Measurements from ENCODE around the gene VWA7.

The VWA7 gene

GRCh38 chr6:31727034-31727716, 50.0 kb downstream of the VWA7 start:
- POLR2A ChIA-PET: interaction anchor here (0.6 to 1.5 kb wide), 11 partner anchors 9 to 100 kb away, joined by 3 to 21 read pairs (median 5); partner anchors contain the start of genes CLIC1, HSPA1B and MSH5
- H3K9me3 ChIP-seq (ENCODE audit: control extremely low read depth in 1 of 5, control insufficient read depth in 4 of 5, insufficient read depth in 2 of 5, low read depth in 1 of 5, low read length in 4 of 5): no peaks in the 10 kb centered on the region
- no peaks in the 10 kb centered on the region for H3K27me3 ChIP-seq (replicated peaks in 2 of 5; ENCODE audit: control insufficient read depth in 4 of 5, insufficient read depth in 5 of 5, low read length in 4 of 5)
- peak overlapping the region in 5 of 7 experiments; percentile 7 to 95 (median 44) for H3K4me3 ChIP-seq (ENCODE audit: control insufficient read depth in 1 of 7, extremely low read depth in 1 of 7, insufficient read depth in 4 of 7, low read depth in 2 of 7, low read length in 6 of 7)
- peak overlapping the region; percentile 64 to 88 for H3K27ac ChIP-seq (ENCODE audit: insufficient read depth in 1 of 2, low read depth in 1 of 2, low read length in 2 of 2, poor library complexity in 1 of 2, severe bottlenecking in 2 of 2)
- H3K36me3 ChIP-seq (ENCODE audit: control insufficient read depth in 4 of 4, insufficient read depth in 4 of 4, low read length in 3 of 4): peaks cover 5 to 41% (median 23%) of the 10 kb centered on the region in 4 experiments
- peaks cover 13 to 75% (median 70%) of the 10 kb centered on the region in 4 experiments for H3K4me1 ChIP-seq (ENCODE audit: control extremely low read depth in 1 of 4, control insufficient read depth in 4 of 4, insufficient read depth in 4 of 4, low read length in 3 of 4)
- 41% methylated on average over 6 of the region's 7 CpGs for WGBS (ENCODE audit: insufficient coverage)
- peak in 1 of 3 donors; percentile 78 for DNase-seq
- CTCF ChIA-PET: interaction anchor here (0.6 to 19.7 kb wide), 15 partner anchors 12 to 106 kb away, joined by 3 to 268 read pairs (median 3); partner anchors contain the start of genes ABHD16A, CLIC1, LY6G6D and MSH5

DNA sequence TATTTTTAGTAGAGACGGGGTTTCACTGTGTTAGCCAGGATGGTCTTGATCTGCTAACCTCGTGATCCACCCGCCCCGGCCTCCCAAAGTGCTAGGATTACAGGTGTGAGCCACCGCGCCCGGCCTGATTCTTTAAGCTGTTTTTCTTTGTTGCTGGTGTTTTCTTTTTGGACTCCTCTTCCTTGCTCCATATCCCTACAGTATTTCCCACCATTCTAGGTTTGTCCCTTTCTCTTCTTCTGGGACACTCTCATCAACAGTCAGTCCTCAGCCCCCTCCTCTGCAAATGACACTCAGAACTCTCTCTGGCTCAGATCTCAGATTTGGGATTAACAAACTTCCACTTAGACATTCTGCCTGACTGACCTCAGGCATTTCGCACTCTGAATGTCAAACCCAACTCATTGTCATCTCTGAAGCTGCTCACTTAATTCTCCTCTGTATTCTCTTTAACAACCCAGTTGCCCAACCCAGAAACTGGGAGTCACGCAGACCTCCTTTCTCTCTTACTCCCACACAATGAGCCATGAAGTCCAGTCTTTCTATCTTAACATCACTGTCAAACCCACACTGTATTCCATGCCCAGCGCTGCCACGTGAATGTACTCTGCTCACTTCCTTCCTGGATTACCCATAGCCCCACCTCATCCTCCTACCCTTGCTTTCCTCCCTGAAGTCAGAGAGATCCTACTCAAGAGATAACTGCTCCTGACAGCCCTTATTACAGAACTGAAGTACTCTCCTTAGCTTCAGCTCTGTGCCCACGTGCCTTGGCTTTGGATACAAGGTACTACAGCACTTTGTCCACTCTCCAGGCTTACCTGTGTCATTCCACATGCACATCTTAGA, 51.4 kb downstream of the VWA7 start:
- CTCF ChIA-PET: interaction anchor here (0.8 to 19.7 kb wide), 10 partner anchors 10 to 110 kb away, joined by 3 to 268 read pairs (median 6); partner anchors contain the start of genes CLIC1, LY6G6D, MSH5 and SAPCD1
- no peak for DNase-seq
- POLR2A ChIA-PET: interaction anchor here (0.7 to 1.2 kb wide), 3 partner anchors 10 to 105 kb away, joined by 3 to 6 read pairs (median 3); partner anchors contain the start of gene LY6G6D
- H3K4me1 ChIP-seq (ENCODE audit: control extremely low read depth in 1 of 4, control insufficient read depth in 4 of 4, insufficient read depth in 4 of 4, low read length in 3 of 4): peaks cover 13 to 74% (median 68%) of the 10 kb centered on the region in 4 experiments
- no peaks in the 10 kb centered on the region for H3K27me3 ChIP-seq (replicated peaks in 2 of 5; ENCODE audit: control insufficient read depth in 4 of 5, insufficient read depth in 5 of 5, low read length in 4 of 5)
- WGBS (ENCODE audit: insufficient coverage): 61% methylated on average over 8 of the region's 12 CpGs
- peak overlapping the region in 1 of 2 experiments; percentile 88 for H3K27ac ChIP-seq (ENCODE audit: insufficient read depth in 1 of 2, low read depth in 1 of 2, low read length in 2 of 2, poor library complexity in 1 of 2, severe bottlenecking in 2 of 2)
- H3K36me3 ChIP-seq (ENCODE audit: control insufficient read depth in 4 of 4, insufficient read depth in 4 of 4, low read length in 3 of 4): peaks cover under 1 to 28% (median 12%) of the 10 kb centered on the region in 4 experiments
- H3K4me3 ChIP-seq (ENCODE audit: control insufficient read depth in 1 of 7, extremely low read depth in 1 of 7, insufficient read depth in 4 of 7, low read depth in 2 of 7, low read length in 6 of 7): no peak overlapping the region
- H3K9me3 ChIP-seq (ENCODE audit: control extremely low read depth in 1 of 5, control insufficient read depth in 4 of 5, insufficient read depth in 2 of 5, low read depth in 1 of 5, low read length in 4 of 5): no peaks in the 10 kb centered on the region

DNA sequence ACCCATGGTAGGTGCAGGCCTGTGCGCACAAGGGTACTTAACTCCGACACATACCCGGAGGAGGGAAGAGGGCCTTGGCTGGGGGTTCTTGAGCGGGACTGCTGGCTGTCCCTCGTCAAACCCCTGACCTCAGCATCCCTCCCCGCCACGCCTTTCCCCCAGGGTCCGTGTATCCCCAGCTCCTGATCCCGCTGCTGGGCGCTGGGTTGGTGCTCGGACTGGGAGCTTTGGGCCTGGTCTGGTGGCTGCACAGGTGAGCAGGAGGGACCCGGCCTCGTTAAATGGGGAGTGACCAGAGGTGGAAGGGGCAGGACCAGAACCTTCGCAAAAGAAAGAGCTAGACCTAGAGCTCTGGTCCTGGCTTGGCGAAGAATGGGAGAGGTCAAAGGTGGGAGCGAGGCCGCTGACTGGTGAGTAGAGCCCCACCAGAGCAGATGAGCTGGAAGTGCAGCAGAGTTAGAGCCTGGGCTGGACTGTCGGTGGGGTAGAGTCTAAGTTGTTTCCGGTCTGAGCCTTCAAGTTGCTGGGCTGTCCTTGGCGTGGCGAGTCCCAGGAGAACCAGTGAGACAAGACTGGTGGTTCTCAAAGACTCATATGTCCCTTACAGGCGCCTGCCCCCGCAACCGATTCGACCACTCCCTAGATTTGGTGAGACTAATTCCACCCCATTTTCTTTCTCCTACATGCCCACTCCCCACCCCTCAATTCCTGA, 53.0 kb downstream of the VWA7 start:
- CTCF ChIA-PET: interaction anchor here (1.0 to 19.7 kb wide), 14 partner anchors 9 to 106 kb away, joined by 3 to 268 read pairs (median 6); partner anchors contain the start of genes LY6G6D, LY6G6F, MSH5 and SAPCD1
- H3K9me3 ChIP-seq (ENCODE audit: control extremely low read depth in 1 of 5, control insufficient read depth in 4 of 5, insufficient read depth in 2 of 5, low read depth in 1 of 5, low read length in 4 of 5): no peaks in the 10 kb centered on the region
- no peak for DNase-seq
- H3K36me3 ChIP-seq (ENCODE audit: control insufficient read depth in 4 of 4, insufficient read depth in 4 of 4, low read length in 3 of 4): peaks cover 0 to 26% (median 9%) of the 10 kb centered on the region in 4 experiments
- POLR2A ChIA-PET: interaction anchor here (1.2 to 2.6 kb wide), 3 partner anchors 12 to 107 kb away, joined by 6 to 21 read pairs (median 16); partner anchors contain the start of gene MSH5
- H3K4me3 ChIP-seq (ENCODE audit: control insufficient read depth in 1 of 7, extremely low read depth in 1 of 7, insufficient read depth in 4 of 7, low read depth in 2 of 7, low read length in 6 of 7): peak overlapping the region in 4 of 7 experiments; percentile 32 to 69 (median 62)
- peaks cover 13 to 65% (median 57%) of the 10 kb centered on the region in 4 experiments for H3K4me1 ChIP-seq (ENCODE audit: control extremely low read depth in 1 of 4, control insufficient read depth in 4 of 4, insufficient read depth in 4 of 4, low read length in 3 of 4)
- peak overlapping the region in 1 of 2 experiments; percentile 65 for H3K27ac ChIP-seq (ENCODE audit: insufficient read depth in 1 of 2, low read depth in 1 of 2, low read length in 2 of 2, poor library complexity in 1 of 2, severe bottlenecking in 2 of 2)
- H3K27me3 ChIP-seq (replicated peaks in 2 of 5; ENCODE audit: control insufficient read depth in 4 of 5, insufficient read depth in 5 of 5, low read length in 4 of 5): no peaks in the 10 kb centered on the region
- WGBS (ENCODE audit: insufficient coverage): 90% methylated on average over 22 of the region's 25 CpGs

DNA sequence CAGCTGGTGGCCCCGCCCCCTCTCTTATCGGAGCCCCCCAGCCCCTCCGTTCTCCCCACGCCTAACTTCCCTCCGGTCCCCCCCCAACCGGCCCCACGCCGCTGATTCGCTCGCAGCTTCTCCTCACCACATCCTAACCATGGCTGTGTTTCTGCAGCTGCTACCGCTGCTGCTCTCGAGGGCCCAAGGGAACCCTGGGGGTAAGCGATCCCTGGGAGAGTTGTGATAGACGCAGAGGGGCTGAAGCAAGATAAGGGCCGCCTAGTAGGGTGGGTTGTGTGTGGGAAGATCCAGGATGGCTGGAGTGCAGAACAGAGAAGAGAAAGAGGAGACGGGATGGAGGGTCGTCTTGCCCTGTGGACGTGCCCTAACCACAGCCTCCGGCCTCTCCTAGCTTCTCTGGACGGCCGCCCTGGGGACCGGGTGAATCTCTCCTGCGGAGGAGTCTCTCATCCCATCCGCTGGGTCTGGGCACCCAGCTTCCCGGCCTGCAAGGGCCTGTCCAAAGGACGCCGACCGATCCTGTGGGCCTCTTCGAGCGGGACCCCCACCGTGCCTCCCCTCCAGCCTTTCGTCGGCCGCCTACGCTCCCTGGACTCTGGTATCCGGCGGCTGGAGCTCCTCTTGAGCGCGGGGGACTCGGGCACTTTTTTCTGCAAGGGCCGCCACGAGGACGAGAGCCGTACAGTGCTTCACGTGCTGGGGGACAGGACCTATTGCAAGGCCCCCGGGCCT, 53.7 kb downstream of the VWA7 start, which contains the start of gene MPIG6B:
Gene MPIG6B, plus strand, starts transcription at position 129 of the 735 bp plus-strand sequence. Its CDS starts 11 bp downstream, at position 140.
- Histone ChIP-seq H3K27ac (ENCODE audit: insufficient read depth in 1 of 2, low read depth in 1 of 2, low read length in 2 of 2, poor library complexity in 1 of 2, severe bottlenecking in 2 of 2) (peak within 1 kb of the TSS; percentile 33 to 65), H3K4me3 (ENCODE audit: control insufficient read depth in 1 of 7, extremely low read depth in 1 of 7, insufficient read depth in 4 of 7, low read depth in 2 of 7, low read length in 6 of 7) (peak within 1 kb of the TSS in 5 of 7 experiments; percentile 27 to 69 (median 56)), H3K36me3 (ENCODE audit: control insufficient read depth in 4 of 4, insufficient read depth in 4 of 4, low read length in 3 of 4) (peaks cover 0 to 23% (median 9%) of the 10 kb centered on the region in 4 experiments), H3K4me1 (ENCODE audit: control extremely low read depth in 1 of 4, control insufficient read depth in 4 of 4, insufficient read depth in 4 of 4, low read length in 3 of 4) (peaks cover 11 to 58% (median 50%) of the 10 kb centered on the region in 4 experiments), H3K9me3 (ENCODE audit: control extremely low read depth in 1 of 5, control insufficient read depth in 4 of 5, insufficient read depth in 2 of 5, low read depth in 1 of 5, low read length in 4 of 5) (no peaks in the 10 kb centered on the region), H3K27me3 (replicated peaks in 2 of 5; ENCODE audit: control insufficient read depth in 4 of 5, insufficient read depth in 5 of 5, low read length in 4 of 5) (no peaks in the 10 kb centered on the region)
- ChIA-PET POLR2A (interaction anchor here (0.6 to 2.6 kb wide), 4 partner anchors 12 to 244 kb away, joined by 3 to 21 read pairs (median 12); partner anchors contain the start of gene MSH5), CTCF (interaction anchor here (0.6 to 19.7 kb wide), 13 partner anchors 10 to 106 kb away, joined by 3 to 268 read pairs (median 5); partner anchors contain the start of genes LY6G6D, LY6G6F, MSH5 and SAPCD1)
- WGBS (ENCODE audit: insufficient coverage): 41% methylated on average over 42 of the region's 46 CpGs
- peak in 2 of 3 donors; percentile 73 to 80 for DNase-seq

- POLR2A ChIA-PET: no interaction called here
- 89% methylated on average over 3 of the region's 3 CpGs for WGBS (ENCODE audit: insufficient coverage)
- H3K36me3 ChIP-seq (ENCODE audit: control insufficient read depth in 4 of 4, insufficient read depth in 4 of 4, low read length in 3 of 4): peaks cover 0 to 20% (median 8%) of the 10 kb centered on the region in 4 experiments
- no peaks in the 10 kb centered on the region for H3K9me3 ChIP-seq (ENCODE audit: control extremely low read depth in 1 of 5, control insufficient read depth in 4 of 5, insufficient read depth in 2 of 5, low read depth in 1 of 5, low read length in 4 of 5)
- CTCF ChIA-PET: interaction anchor here (1.0 to 9.4 kb wide), 5 partner anchors 9 to 56 kb away, joined by 3 to 136 read pairs (median 3); partner anchors contain the start of genes LY6G6D and MSH5
- no peak for DNase-seq
- no peak overlapping the region for H3K27ac ChIP-seq (ENCODE audit: insufficient read depth in 1 of 2, low read depth in 1 of 2, low read length in 2 of 2, poor library complexity in 1 of 2, severe bottlenecking in 2 of 2)
- H3K4me3 ChIP-seq (ENCODE audit: control insufficient read depth in 1 of 7, extremely low read depth in 1 of 7, insufficient read depth in 4 of 7, low read depth in 2 of 7, low read length in 6 of 7): no peak overlapping the region
- H3K4me1 ChIP-seq (ENCODE audit: control extremely low read depth in 1 of 4, control insufficient read depth in 4 of 4, insufficient read depth in 4 of 4, low read length in 3 of 4): peaks cover 11 to 46% (median 38%) of the 10 kb centered on the region in 4 experiments
- no peaks in the 10 kb centered on the region for H3K27me3 ChIP-seq (replicated peaks in 2 of 5; ENCODE audit: control insufficient read depth in 4 of 5, insufficient read depth in 5 of 5, low read length in 4 of 5)
Observed at GRCh38 chr6:31722173-31722572, 55.0 kb downstream of the VWA7 start.

All from common myeloid progenitor, CD34-positive (primary cell).